Endothelial cell of umbilical vein (primary cell): ENCODE data around the gene LPIN1. TPM values are rescaled to one million over a fixed set of nuclear protein-coding genes. Genes with fewer than 3 reads are reported as not detected.

Source experiments
- BruUV-seq: library from RNA; stranded (reverse); fragments of 400-500 nt; replicated peaks from 2 replicates; lab custom pipeline; 2021; lab: Mats Ljungman, UMichigan
- CTCF ChIA-PET: fragments of 300-600, 350-600 bp; sonication (Branson Sonifier 250); formaldehyde crosslinking; loops from one replicate; lab custom pipeline; 2021; ENCODE audit warnings: antibody characterized with exemption, inconsistent platforms; lab: Charles Lee
- POLR2A ChIA-PET: fragments of 300-600, 350-600 bp; sonication (Branson Sonifier 250); formaldehyde crosslinking; loops from one replicate; lab custom pipeline; 2021; ENCODE audit warnings: antibody characterized with exemption, inconsistent platforms; lab: Charles Lee
- DNase-seq: peaks from one replicate; pipeline ENCODE4 v3.0.0-alpha.2; 2011; ENCODE audit warnings: low read depth, low spot score
- FAIRE-seq: peaks from 2 replicates; lab custom pipeline; 2011; peaks lifted over from hg19 to GRCh38; lab: Jason Lieb, UNC
- H2AFZ ChIP-seq: 2 replicates; pipeline ENCODE4 v1.6.0; 2012; ENCODE audit warnings: low read depth, low read length, control low read depth, inconsistent platforms
- H3K27ac ChIP-seq: 2 replicates; pipeline ENCODE4 v1.5.1; 2011; ENCODE audit warnings: low read depth, mild to moderate bottlenecking, control low read depth, low read length, moderate library complexity; ENCODE audit not compliant: insufficient read depth
- H3K27me3 ChIP-seq, 2 experiments: 2 replicates each; pipeline versions ENCODE4 v1.6.0 to v1.6.1; 2011; ENCODE audit warnings: low read length in 2 of 2, mixed read lengths in 1 of 2; ENCODE audit not compliant: control insufficient read depth in 2 of 2, insufficient read depth in 2 of 2
- H3K36me3 ChIP-seq, 2 experiments: 2 replicates in 1 of 2; 3 replicates in 1 of 2; pipeline ENCODE4 v1.5.1; 2011; ENCODE audit warnings: low read length in 2 of 2, mild to moderate bottlenecking in 1 of 2, moderate library complexity in 1 of 2; ENCODE audit not compliant: control insufficient read depth in 2 of 2, insufficient read depth in 2 of 2; ENCODE audit errors: extremely low read depth in 1 of 2
- H3K4me1 ChIP-seq: 3 replicates; pipeline ENCODE4 v1.5.1; 2011; ENCODE audit warnings: mild to moderate bottlenecking, low read length; ENCODE audit not compliant: control insufficient read depth, insufficient read depth; ENCODE audit errors: extremely low read depth
- H3K4me2 ChIP-seq: 2 replicates; pipeline ENCODE4 v1.6.1; 2011; ENCODE audit warnings: low read length, control low read depth, mixed read lengths; ENCODE audit not compliant: insufficient read depth
- H3K4me3 ChIP-seq, 3 experiments: fragments of 200-600 bp in 1 of 3; sonication (generic), shearing (Covaris generic) in 1 of 3; replicated peaks in 1 of 3; 2 replicates each; pipeline ENCODE4 v1.5.1; 2011 to 2016; ENCODE audit warnings: control low read depth in 3 of 3, low read length in 3 of 3, mild to moderate bottlenecking in 2 of 3, inconsistent platforms in 1 of 3, low read depth in 1 of 3, moderate library complexity in 1 of 3; ENCODE audit not compliant: insufficient read depth in 1 of 3
- H3K79me2 ChIP-seq: 2 replicates; pipeline ENCODE4 v1.6.0; 2012; ENCODE audit warnings: low read length, inconsistent platforms; ENCODE audit not compliant: control insufficient read depth, insufficient read depth
- H3K9ac ChIP-seq: replicated peaks from 2 replicates; pipeline ENCODE3; 2011; ENCODE audit warnings: low read length, control low read depth; ENCODE audit not compliant: insufficient read depth; ENCODE audit errors: extremely low read depth
- H3K9me1 ChIP-seq: replicated peaks from 3 replicates; pipeline ENCODE4 v1.6.0; 2011; ENCODE audit warnings: mild to moderate bottlenecking, low read length; ENCODE audit not compliant: control insufficient read depth, insufficient read depth; ENCODE audit errors: extremely low read depth
- H3K9me3 ChIP-seq: replicated peaks from 2 replicates; pipeline ENCODE4 v1.5.1; 2012; ENCODE audit warnings: low read length, inconsistent platforms; ENCODE audit not compliant: control insufficient read depth, insufficient read depth
- H4K20me1 ChIP-seq: replicated peaks from 2 replicates; pipeline ENCODE3; 2011; ENCODE audit warnings: mild to moderate bottlenecking, low read length; ENCODE audit not compliant: control insufficient read depth, insufficient read depth; ENCODE audit errors: extremely low read depth
- EZH2 ChIP-seq: IDR thresholded peaks from 2 replicates; pipeline ENCODE4 v1.6.1; 2012; ENCODE audit warnings: borderline replicate concordance, low read depth, mild to moderate bottlenecking, moderate library complexity, low read length, inconsistent platforms; ENCODE audit not compliant: severe bottlenecking
- FOS ChIP-seq: IDR thresholded peaks from 2 replicates; pipeline ENCODE4 v1.6.1; 2011; ENCODE audit warnings: mild to moderate bottlenecking, low read length, moderate library complexity, borderline replicate concordance; ENCODE audit not compliant: insufficient read depth
- GATA2 ChIP-seq: IDR thresholded peaks from 2 replicates; pipeline ENCODE4 v1.7.0; 2011; ENCODE audit warnings: low read depth, mild to moderate bottlenecking, moderate library complexity, mixed read lengths, low read length; ENCODE audit not compliant: insufficient read length, insufficient read depth
- JUN ChIP-seq: IDR thresholded peaks from 2 replicates; pipeline ENCODE4 v1.6.1; 2011; ENCODE audit warnings: borderline replicate concordance, low read depth; ENCODE audit not compliant: insufficient read length, insufficient read depth
- MYC ChIP-seq: IDR thresholded peaks from one replicate; pipeline ENCODE4 v1.6.1; 2011; ENCODE audit warnings: mild to moderate bottlenecking, low read depth, low read length
- POLR2A ChIP-seq: IDR thresholded peaks from 2 replicates; pipeline ENCODE4 v1.6.1; 2012; ENCODE audit warnings: low read depth, mild to moderate bottlenecking, control low read depth, low read length
- POLR2AphosphoS5 ChIP-seq: IDR thresholded peaks from 2 replicates; pipeline ENCODE4 v1.6.1; 2012; ENCODE audit warnings: low read depth, mild to moderate bottlenecking, control low read depth, low read length, moderate library complexity; ENCODE audit not compliant: insufficient read depth
- dilution Hi-C: fragments of 300-500 bp; cut with MboI; formaldehyde crosslinking; loops from one replicate; pipeline ENCODE4 v1.15.0; 2019; ENCODE audit warnings: low sequenced_read_pairs; ENCODE audit not compliant: extremely low pct_ligation_motif_present
- intact Hi-C: fragments of 100-400 bp; cut with micrococcal nuclease; formaldehyde crosslinking; loops from one replicate; pipeline ENCODE4 v1.10.0; 2022
- polyA plus RNA-seq, 4 experiments: library from polyadenylated mRNA; depleted of rRNA in 3 of 4; stranded (reverse) in 3 of 4; unstranded in 1 of 4; fragments of >200 nt; gene quantifications; 2 replicates each; pipeline versions ENCODE4 v1.2.1 to v1.2.3, GENCODE V29; 2011 to 2012; ENCODE audit warnings: missing spikeins in 1 of 4
- total RNA-seq: library from RNA; stranded (reverse); gene quantifications from 2 replicates; pipeline ENCODE4 v1.2.3, GENCODE V29; 2021
- TF ChIP-seq, protein P1 (sequence below): IDR thresholded peaks from 2 replicates; pipeline ENCODE4 v1.6.1; 2011; ENCODE audit not compliant: insufficient read depth, insufficient read length
- TF ChIP-seq, protein P2 (sequence below), 2 donors: IDR thresholded peaks; 1 replicate in 1 of 2; 2 replicates in 1 of 2; pipeline ENCODE4 v1.5.1; 2011; ENCODE audit warnings: low read length in 2 of 2, mild to moderate bottlenecking in 2 of 2, moderate library complexity in 2 of 2, control low read depth in 1 of 2, inconsistent platforms in 1 of 2, low read depth in 1 of 2; ENCODE audit not compliant: insufficient read depth in 1 of 2; ENCODE audit errors: extremely low read depth in 1 of 2

Gene LPIN1
- total and polyA plus RNA-seq, 2 donors (not counting 3 experiments of a cell fraction or from before 2014, with no cell fraction given) = 26.6 to 80.4 TPM

DNA sequence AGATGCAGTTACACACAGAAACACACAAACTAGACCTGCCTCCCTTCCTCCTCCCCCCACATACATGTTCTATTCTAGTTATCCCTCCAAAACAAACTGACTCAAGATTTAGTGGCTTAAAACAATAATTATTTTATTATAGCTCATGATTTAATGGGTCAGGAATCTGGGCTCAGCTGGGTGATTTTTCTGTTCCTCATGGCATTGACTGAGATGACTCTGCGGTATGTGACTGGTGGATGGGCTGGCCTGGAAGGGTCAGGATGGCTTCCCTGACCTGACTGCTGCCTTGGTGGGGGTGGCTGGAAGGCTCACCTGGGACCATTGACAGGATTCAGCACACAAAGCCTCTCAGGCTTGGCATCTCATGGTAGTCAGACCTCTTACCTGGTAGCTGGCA lies 42.7 kb upstream of the LPIN1 start:
- no peak overlapping the region for H2AFZ ChIP-seq
- BruUV-seq = no TSS peak
- H3K4me1 ChIP-seq = no peaks in the 10 kb centered on the region
- no peak overlapping the region for H3K4me2 ChIP-seq
- no peak overlapping the region for H3K27ac ChIP-seq
- H3K9ac ChIP-seq = no peak overlapping the region
- intact Hi-C loops = no loop called here
- ChIA-PET CTCF (interaction anchor here (1.1 to 3.1 kb wide), 2 partner anchors 11 to 16 kb away, joined by 6 to 9 read pairs; no protein-coding TSS in a partner anchor), POLR2A (no interaction called here)
- dilution Hi-C loops = no loop called here
- H3K9me1 ChIP-seq = no peaks in the 10 kb centered on the region
- no peaks in the 10 kb centered on the region for H3K27me3 ChIP-seq
- H3K36me3 ChIP-seq = no peaks in the 10 kb centered on the region
- H3K4me3 ChIP-seq = no peak overlapping the region
- H4K20me1 ChIP-seq = no peaks in the 10 kb centered on the region
- H3K9me3 ChIP-seq = no peaks in the 10 kb centered on the region
- TF ChIP-seq FOS = no peak
- no peak for TF ChIP-seq JUN
- no peak for TF ChIP-seq EZH2
- TF ChIP-seq POLR2A = no peak
- TF ChIP-seq, protein P1, sequence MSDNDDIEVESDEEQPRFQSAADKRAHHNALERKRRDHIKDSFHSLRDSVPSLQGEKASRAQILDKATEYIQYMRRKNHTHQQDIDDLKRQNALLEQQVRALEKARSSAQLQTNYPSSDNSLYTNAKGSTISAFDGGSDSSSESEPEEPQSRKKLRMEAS = no peak
- TF ChIP-seq GATA2 = no peak
- TF ChIP-seq MYC = no peak
- no peak for TF ChIP-seq POLR2AphosphoS5
- TF ChIP-seq, protein P2, sequence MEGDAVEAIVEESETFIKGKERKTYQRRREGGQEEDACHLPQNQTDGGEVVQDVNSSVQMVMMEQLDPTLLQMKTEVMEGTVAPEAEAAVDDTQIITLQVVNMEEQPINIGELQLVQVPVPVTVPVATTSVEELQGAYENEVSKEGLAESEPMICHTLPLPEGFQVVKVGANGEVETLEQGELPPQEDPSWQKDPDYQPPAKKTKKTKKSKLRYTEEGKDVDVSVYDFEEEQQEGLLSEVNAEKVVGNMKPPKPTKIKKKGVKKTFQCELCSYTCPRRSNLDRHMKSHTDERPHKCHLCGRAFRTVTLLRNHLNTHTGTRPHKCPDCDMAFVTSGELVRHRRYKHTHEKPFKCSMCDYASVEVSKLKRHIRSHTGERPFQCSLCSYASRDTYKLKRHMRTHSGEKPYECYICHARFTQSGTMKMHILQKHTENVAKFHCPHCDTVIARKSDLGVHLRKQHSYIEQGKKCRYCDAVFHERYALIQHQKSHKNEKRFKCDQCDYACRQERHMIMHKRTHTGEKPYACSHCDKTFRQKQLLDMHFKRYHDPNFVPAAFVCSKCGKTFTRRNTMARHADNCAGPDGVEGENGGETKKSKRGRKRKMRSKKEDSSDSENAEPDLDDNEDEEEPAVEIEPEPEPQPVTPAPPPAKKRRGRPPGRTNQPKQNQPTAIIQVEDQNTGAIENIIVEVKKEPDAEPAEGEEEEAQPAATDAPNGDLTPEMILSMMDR (IDR thresholded peaks at IDR 0.05; ENCODE audit: extremely low read depth in 1 of 2, insufficient read depth in 1 of 2, low read depth in 1 of 2, low read length in 2 of 2) = no peak
- DNase-seq = no peak
- no peak for FAIRE-seq
- H3K79me2 ChIP-seq = no peaks in the 10 kb centered on the region
